Mononuclear cell (primary cell): ENCODE measurements around the gene EPN2. TPM values are rescaled to one million over a fixed set of nuclear protein-coding genes. Genes with fewer than 3 reads are reported as not detected.

Source experiments
- H3K27me3 ChIP-seq: 2 replicates; pipeline ENCODE4 v1.6.0; 2011; ENCODE audit warnings: low read length, control low read depth; ENCODE audit not compliant: insufficient read depth
- H3K4me1 ChIP-seq: 2 replicates; pipeline ENCODE4 v1.5.1; 2011; ENCODE audit warnings: mild to moderate bottlenecking, low read length, control low read depth; ENCODE audit not compliant: insufficient read depth
- H3K4me3 ChIP-seq: 2 replicates; pipeline ENCODE4 v1.5.1; 2011; ENCODE audit warnings: mild to moderate bottlenecking, low read length, moderate library complexity
- H3K9me3 ChIP-seq: 2 replicates; pipeline ENCODE4 v1.5.1; 2011; ENCODE audit warnings: low read depth, mild to moderate bottlenecking, control low read depth, low read length
- total RNA-seq: library from RNA; depleted of rRNA; stranded (reverse); fragments of >200 nt; gene quantifications from one replicate; pipeline ENCODE4 v1.2.3, GENCODE V29; 2012

EPN2 gene
- total RNA-seq, 1 donor: 8.4 TPM

DNA sequence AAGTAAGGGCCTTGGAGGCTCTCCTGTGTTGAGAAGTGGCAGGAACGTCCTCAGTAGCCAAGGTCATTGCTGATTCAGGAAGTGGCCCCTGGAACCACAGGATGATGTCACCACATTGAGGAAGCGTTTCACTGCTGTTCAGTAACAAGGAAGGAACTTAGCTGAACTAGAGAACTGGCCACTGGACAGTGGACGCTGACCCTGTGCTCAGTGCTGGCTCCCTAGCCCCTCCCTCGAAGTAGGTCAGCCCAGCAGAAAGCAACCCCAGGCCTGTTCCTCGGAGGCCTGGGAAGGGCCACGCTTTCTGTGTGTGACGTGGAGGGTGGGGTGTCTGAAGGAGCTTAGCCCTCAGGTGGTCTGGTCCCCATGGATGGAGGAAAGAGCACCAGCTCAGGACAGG, 67.0 kb downstream of the EPN2 start:
- H3K27me3 ChIP-seq: peaks cover 56% of the 10 kb centered on the region

DNA sequence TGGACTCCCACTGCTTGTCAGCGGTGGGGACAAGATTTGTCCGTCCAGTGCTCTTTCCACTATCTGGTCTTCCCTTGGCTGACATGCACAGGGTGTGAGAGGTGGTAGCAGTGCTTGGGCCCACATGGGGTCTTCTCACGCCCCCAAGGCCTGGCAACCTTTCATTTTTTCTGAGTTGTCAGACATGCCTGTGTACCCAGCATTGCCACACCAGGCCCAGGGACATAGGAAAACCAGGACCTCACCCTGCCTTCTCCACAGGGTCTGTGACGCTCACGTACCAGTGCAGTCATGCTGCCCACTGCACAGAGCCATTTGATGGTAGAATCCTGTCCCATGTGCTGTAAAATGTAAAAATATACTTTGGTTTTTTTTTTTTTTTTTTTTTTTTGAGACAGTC, 67.6 kb downstream of the EPN2 start:
- peaks cover 49% of the 10 kb centered on the region for H3K4me1 ChIP-seq
- no peaks in the 10 kb centered on the region for H3K9me3 ChIP-seq
- no peak overlapping the region for H3K4me3 ChIP-seq
- H3K27me3 ChIP-seq: peaks cover 57% of the 10 kb centered on the region

More for the DNA sequence above, 67.0 kb downstream of the EPN2 start:
- H3K9me3 ChIP-seq: no peaks in the 10 kb centered on the region
- peaks cover 49% of the 10 kb centered on the region for H3K4me1 ChIP-seq
- H3K4me3 ChIP-seq: no peak overlapping the region

- Histone ChIP-seq H3K4me3 (no peak overlapping the region), H3K4me1 (peaks cover 49% of the 10 kb centered on the region), H3K27me3 (peaks cover 59% of the 10 kb centered on the region)
These were observed 68.1 kb downstream of the EPN2 start for GRCh38 chr17:19305256-19305655.

DNA sequence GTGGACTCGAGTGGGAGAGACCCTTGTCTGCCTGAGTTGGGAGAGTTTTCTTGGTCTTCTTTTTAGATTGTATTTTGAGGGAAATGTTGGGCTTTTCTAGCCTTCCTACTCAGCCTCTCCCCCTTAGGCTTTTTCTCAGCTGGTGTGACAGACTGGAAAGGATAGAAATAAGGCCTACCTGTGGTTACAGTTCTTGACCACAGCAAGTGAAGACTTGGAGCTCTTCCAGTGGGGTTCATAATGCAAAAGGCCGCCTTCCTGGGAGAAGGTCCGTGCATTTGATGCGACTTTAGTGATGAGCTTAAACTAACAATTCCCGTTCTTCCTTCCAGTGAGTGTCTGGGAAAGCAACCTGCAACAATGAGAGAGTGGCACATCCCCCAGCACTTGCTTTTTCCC, 68.6 kb downstream of the EPN2 start:
- peaks cover 58% of the 10 kb centered on the region for H3K27me3 ChIP-seq
- H3K9me3 ChIP-seq: no peaks in the 10 kb centered on the region
- peaks cover 49% of the 10 kb centered on the region for H3K4me1 ChIP-seq
- H3K4me3 ChIP-seq: no peak overlapping the region

More at GRCh38 chr17:19305256-19305655, 68.1 kb downstream of the EPN2 start:
- H3K9me3 ChIP-seq: no peaks in the 10 kb centered on the region

DNA sequence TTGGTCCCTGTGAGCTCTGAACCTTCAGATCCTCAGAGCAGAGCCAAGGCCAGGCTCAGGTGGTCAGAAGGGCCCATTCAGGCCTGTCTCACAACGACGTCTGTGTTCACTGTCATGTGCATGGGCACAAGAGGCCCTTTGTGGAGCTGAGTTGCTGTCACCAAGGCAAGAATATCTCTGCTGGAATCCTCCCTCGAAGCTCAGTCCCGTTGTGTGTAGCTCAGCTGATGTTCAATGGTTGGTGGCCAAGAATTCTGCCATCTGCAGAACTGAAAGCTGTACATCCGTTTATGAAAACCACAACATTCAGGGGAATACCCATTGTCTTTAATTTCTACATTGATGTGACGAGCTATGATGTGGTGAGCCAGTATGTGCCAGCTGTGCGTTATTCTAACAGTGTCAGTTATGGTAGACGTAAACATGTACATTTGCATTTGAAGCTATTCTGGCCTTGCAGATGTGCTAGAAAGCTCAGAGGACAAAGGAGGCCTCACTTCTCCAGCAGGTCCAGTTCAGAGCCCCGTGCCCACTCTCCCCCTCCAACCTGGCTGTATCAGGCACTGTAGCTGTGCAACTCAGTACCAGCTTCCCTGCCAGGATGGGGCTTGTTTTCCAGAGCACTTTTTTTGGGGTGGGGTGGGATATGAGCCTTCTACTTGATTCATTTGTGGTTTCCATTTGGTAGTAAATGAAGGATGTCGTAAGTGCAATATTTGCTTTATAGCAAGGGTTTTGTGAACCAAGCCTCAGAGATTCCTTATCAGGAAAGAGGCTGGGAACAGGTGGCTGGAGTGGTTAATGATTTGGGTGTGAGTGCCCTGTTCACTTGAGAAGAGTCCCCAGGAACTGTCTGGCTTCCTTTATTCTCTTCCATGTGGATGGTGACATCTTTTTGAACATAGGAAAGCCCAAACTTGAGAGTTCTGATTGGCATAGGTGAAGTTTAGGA, 69.3 kb downstream of the EPN2 start:
- no peaks in the 10 kb centered on the region for H3K9me3 ChIP-seq
- H3K4me3 ChIP-seq: no peak overlapping the region
- H3K27me3 ChIP-seq: peaks cover 51% of the 10 kb centered on the region
- peaks cover 50% of the 10 kb centered on the region for H3K4me1 ChIP-seq

DNA sequence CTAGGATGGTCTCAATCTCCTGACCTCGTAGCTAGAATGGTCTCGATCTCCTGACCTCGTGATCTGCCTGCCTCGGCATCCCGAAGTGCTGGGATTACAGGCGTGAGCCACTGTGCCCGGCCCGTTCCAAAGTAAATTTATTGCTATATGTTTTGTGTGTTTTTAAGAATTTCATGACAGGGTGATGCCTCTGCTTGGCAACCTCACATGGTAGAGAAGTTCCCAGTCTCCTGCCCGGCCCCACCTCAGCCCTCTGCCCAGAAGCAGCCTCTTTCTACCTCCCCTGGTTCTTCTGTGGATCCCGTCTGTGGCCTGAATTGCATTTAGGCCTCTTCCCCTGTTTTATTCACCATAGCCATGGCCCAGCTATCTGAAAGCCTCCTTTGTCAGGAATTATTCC, 70.4 kb downstream of the EPN2 start:
- Histone ChIP-seq H3K4me3 (no peak overlapping the region), H3K4me1 (peaks cover 60% of the 10 kb centered on the region), H3K27me3 (peaks cover 46% of the 10 kb centered on the region), H3K9me3 (no peaks in the 10 kb centered on the region)

DNA sequence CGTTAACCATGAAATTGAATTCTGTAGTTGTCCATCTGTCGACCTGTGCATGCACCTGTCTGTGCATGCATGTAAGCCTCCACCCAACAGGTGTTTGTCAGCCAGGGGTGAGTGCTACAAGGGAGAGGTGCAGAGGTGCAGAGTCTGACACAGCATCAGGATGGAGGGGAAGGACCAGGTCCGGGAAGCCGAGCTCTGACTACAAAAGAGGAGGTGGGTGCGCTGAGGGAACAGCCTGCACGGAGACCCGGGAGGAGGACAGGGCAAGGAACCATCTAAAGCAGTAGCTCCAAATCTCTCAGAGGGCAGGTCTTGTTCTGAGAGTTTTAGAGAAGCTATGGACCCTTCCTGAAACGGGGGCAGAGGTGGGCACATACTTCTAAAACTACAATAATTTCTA, 71.2 kb downstream of the EPN2 start:
- Histone ChIP-seq H3K4me1 (peaks cover 54% of the 10 kb centered on the region), H3K9me3 (no peaks in the 10 kb centered on the region), H3K4me3 (no peak overlapping the region), H3K27me3 (peaks cover 41% of the 10 kb centered on the region)

DNA sequence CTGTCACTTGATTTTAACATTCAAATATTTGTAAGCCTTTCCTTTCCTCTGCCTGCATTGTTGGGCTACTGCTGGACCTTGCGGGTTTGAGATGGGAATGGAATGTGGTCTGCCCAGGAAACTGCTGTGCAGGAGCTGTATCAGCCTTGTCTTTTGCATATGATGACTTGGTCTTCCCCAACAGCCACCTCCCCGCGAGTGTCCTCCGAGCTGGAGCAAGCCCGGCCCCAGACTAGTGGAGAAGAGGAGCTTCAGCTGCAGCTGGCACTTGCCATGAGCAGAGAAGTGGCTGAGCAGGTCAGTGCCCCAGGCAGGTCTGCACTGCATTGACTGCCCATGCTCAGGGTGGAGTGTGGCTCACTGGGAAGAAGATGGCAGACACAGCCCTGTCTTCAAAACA, 72.5 kb downstream of the EPN2 start:
- H3K27me3 ChIP-seq: peaks cover 41% of the 10 kb centered on the region
- H3K4me3 ChIP-seq: no peak overlapping the region

DNA sequence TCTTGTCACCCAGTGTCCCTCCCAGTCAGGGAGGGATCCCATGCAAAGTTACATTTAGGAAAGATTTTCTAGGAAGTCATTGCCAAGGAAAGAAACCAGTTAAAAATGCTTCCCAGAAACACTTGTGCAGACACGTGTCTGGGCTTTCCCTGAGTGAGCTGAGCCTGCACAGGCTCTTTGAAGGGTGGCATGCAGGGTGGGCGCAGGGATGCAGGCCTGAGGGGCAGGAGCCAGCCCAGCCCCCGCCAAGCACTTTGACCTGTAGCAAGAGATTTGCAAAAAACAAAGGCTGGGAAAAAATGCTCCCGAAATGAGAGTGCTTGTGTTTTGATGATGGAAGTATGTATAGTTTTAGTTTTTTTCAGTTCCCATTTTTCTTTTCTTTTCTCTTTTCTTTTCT, 73.0 kb downstream of the EPN2 start:
- Histone ChIP-seq H3K9me3 (no peaks in the 10 kb centered on the region), H3K4me3 (no peak overlapping the region), H3K27me3 (peaks cover 43% of the 10 kb centered on the region), H3K4me1 (peaks cover 36% of the 10 kb centered on the region)

More for the DNA sequence above, 72.5 kb downstream of the EPN2 start:
- no peaks in the 10 kb centered on the region for H3K9me3 ChIP-seq
- peaks cover 41% of the 10 kb centered on the region for H3K4me1 ChIP-seq

- no peaks in the 10 kb centered on the region for H3K9me3 ChIP-seq
- peaks cover 28% of the 10 kb centered on the region for H3K4me1 ChIP-seq
- H3K4me3 ChIP-seq: no peak overlapping the region
- H3K27me3 ChIP-seq: peaks cover 42% of the 10 kb centered on the region
These were observed 73.8 kb downstream of the EPN2 start for GRCh38 chr17:19311016-19311415.

DNA sequence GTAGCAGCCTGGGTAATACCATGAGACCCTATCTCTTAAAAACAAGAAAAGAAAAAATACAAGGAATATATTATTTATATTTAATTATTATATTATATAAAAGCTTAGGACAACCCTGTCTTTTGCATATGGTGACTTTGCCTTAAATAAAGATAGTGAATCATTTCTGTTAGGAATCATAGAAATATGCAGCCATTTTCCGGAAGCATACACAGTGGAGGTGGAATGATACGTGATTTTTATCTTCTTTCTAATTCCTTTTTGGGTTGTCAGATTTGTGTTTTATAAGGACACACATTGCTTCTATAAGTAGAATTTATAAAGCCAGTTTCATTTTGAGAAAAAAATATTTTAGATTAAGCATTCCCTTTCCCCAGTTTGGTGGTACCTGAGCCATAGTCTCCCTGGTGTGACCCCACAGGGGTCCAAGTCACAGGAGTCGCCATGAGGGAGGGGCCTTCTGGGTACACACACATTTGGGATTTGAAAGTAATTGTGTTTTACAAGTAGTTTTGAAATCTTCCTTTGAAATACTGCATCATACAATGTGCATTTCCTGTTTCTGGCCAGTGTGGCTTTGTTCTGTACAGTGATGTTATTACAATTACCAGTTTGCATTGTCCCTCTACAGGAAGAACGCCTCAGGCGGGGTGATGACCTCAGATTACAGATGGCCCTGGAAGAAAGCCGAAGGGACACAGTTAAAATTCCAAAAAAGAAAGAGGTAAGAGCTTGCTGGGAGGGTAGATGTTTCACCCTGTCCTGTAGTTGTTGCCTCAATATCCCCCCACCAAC, 74.5 kb downstream of the EPN2 start:
- Histone ChIP-seq H3K9me3 (no peaks in the 10 kb centered on the region), H3K27me3 (peaks cover 46% of the 10 kb centered on the region), H3K4me3 (no peak overlapping the region), H3K4me1 (peaks cover 22% of the 10 kb centered on the region)

- Histone ChIP-seq H3K9me3 (no peaks in the 10 kb centered on the region), H3K4me1 (peaks cover 15% of the 10 kb centered on the region), H3K27me3 (peaks cover 46% of the 10 kb centered on the region), H3K4me3 (no peak overlapping the region)
These were observed 75.2 kb downstream of the EPN2 start for GRCh38 chr17:19312406-19312805.

DNA sequence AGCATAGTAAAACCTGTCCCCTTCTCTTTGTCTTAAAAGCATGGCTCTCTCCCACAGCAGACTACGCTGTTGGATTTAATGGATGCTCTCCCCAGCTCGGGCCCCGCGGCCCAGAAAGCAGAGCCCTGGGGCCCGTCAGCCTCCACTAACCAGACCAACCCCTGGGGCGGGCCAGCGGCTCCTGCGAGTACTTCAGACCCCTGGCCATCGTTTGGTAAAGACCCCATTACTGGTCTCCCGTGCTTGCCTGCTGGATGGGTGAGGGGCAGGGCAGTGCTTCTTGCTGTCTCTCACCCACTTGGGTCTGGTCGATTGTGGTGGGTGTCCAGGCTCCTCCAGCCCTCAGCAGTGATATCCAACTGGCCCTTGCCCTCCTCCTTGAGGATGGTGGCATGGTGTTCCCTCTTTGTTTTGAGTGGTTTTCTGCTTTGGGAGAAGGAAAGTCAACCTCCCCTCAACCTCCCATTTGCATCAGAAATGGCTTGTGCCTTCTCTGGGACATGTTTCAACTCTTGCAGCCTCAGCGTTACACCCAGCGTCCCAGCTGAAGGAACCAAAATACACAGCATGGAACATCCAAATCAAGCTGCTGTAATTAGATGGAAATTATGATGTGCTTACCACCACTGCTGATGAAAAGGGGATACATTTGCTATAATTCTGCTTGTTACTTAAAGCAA, 76.0 kb downstream of the EPN2 start:
- Histone ChIP-seq H3K9me3 (no peaks in the 10 kb centered on the region), H3K4me1 (peaks cover 15% of the 10 kb centered on the region), H3K27me3 (peaks cover 40% of the 10 kb centered on the region), H3K4me3 (no peak overlapping the region)

GRCh38 chr17:19313746-19314651, 76.8 kb downstream of the EPN2 start:
- Histone ChIP-seq H3K9me3 (no peaks in the 10 kb centered on the region), H3K4me1 (peaks cover 15% of the 10 kb centered on the region), H3K27me3 (peaks cover 32% of the 10 kb centered on the region), H3K4me3 (no peak overlapping the region)
